ENCODE data around the gene WDSUB1. TPM values are rescaled to one million over a fixed set of nuclear protein-coding genes. Genes with fewer than 3 reads are reported as not detected.
A peak's percentile ranks its signal among the peaks of the same experiment; 100 is the strongest.

The WDSUB1 gene
- total RNA-seq (10 to 100 TPM; 10.2 to 11.6 TPM), polyA plus RNA-seq (ENCODE audit: insufficient read depth, low read depth, low replicate concordance) (9.5 TPM)
- long read RNA-seq, donor 1, partial matches to known transcripts, result 0 of 4 reads
- long read RNA-seq, donor 1, other reads (novel, unspliced or antisense), result 0 of 4 reads
- long read RNA-seq, donor 2, transcript WDSUB1-202 (11 exons, 1,912 nt), result major isoform, 6 of 6 reads
- long read RNA-seq, donor 2, partial matches to known transcripts, result 0 of 6 reads
- long read RNA-seq, donor 2, other reads (novel, unspliced or antisense), result 0 of 6 reads

DNA sequence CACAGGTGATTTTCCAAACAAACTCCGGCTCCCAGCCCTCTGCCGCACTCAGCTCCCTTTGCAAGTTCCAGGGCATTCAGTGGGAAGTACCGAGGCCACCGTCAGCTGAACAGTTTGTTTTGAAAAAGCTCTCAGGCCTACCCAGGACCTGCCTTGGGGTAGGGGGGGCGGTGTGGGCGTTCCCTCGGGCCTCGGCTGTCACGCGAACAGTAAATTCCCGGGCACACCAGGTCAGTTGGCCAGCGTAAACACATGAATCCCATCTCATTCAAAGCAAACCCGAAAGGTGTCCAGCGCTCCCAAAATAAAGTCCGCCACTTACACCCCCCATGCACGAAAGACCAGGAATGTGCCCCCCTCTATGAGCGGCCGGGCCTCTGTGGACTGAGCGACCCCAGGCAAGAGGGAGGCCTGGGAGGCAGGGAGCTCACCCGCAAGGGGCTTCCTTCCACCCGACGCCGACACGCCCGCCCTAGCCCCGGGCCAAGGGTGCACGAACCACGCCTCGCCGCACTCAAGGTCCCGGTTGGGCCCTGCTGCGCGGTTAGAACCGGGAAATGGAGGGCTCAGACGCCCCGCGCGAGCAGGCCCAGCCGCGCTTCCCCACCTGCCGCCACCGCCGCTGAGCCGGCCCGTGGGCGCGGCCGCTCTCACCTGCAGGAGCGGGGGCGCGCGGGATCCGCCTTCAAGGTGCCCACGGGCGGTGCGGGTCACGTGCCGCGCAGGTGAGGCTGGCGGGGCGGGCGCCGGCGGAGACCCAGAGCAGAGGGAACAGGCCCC is at the start of gene WDSUB1:
WDSUB1 (minus strand) TSS at position 775 of the 780 bp plus-strand sequence. CDS start 3,634 bp downstream, outside the sequence.
- Histone ChIP-seq H3K9me3 (no peaks in the 10 kb centered on the region), H3K27ac (peak within 1 kb of the TSS; percentile 88 to 97), H3K36me3 (ENCODE audit: low read depth, missing control alignments) (no peaks in the 10 kb centered on the region), H3K27me3 (no peaks in the 10 kb centered on the region), H3K4me1 (peaks cover 3% of the 10 kb centered on the region), H3K4me3 (peak within 1 kb of the TSS; percentile 92 to 98)
- intact Hi-C loops (cut with DNase I; ENCODE audit: low total_unique reads), result no loop called here
- WGBS, 2 donors, result 0% methylated on average over 4 to 48 of the region's 64 CpGs
- TF ChIP-seq POLR2A (IDR thresholded peaks at IDR 0.05), result no peak
- TF ChIP-seq CTCF (IDR thresholded peaks at IDR 0.05), result no peak
- DNase-seq, result peak; percentile 79

DNA sequence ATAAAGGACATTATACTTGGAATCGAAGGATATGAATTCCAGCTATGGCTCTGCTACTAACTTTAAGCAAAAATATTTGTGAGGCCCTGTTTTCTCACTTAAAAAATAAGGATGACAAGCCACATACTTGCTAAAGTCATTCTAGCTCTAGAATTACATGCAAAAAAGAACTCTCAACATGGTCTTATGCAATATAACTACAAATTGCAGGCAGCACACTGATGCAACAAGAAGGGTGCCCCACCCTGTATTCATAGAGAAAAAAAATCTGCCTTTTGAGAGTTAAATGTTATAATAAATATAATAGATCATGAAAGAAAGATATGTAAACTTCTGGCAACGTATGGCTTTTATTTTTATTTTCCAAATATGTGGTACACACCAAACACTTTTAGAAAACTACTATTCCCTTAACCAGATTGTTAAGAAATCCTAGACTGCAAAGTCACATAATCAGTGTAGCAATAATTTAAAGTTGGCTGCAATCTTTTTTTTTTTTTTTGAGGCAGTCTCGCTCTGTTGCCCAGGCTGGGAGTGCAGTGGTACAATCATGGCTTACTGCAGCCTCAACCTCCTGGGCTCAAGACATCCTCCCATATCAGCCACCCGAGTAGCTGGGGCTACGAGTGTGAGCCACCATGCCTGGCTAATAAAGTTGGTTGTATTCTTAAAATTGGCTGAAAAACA is 40.2 kb upstream of the WDSUB1 start:
- H3K4me3 ChIP-seq, result no peak overlapping the region
- no peaks in the 10 kb centered on the region for H3K27me3 ChIP-seq
- no peaks in the 10 kb centered on the region for H3K36me3 ChIP-seq (ENCODE audit: low read depth, missing control alignments)
- TF ChIP-seq CTCF (IDR thresholded peaks at IDR 0.05), result no peak
- no peak for TF ChIP-seq POLR2A (IDR thresholded peaks at IDR 0.05)
- 93 to 97% methylated on average over 5 of the region's 5 CpGs for WGBS, 2 donors
- H3K4me1 ChIP-seq, result no peaks in the 10 kb centered on the region
- DNase-seq, result no peak
- no peaks in the 10 kb centered on the region for H3K9me3 ChIP-seq
- H3K27ac ChIP-seq, result no peak overlapping the region
- intact Hi-C loops (cut with DNase I; ENCODE audit: low total_unique reads), result no loop called here

DNA sequence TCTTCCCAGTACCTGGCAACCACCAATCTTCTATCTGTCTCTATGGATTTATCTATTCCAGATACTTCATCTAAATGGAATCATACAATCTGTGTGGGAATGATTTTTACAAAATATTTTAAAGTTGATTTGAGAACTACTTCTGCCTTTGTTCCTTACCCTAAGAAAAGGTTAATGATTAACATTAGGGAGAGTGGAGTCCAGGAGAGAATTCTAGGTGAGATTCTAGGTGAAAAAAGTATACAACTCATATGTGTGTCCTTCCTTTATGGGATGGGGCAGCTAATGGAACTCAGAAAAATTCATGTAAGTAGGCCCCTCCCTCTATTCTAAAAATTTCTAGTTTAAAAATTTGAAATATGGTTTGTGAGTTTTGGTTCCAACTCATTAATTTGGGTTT is 35.9 kb upstream of the WDSUB1 start:
- H3K36me3 ChIP-seq (ENCODE audit: low read depth, missing control alignments), result no peaks in the 10 kb centered on the region
- H3K9me3 ChIP-seq, result no peaks in the 10 kb centered on the region
- H3K4me1 ChIP-seq, result no peaks in the 10 kb centered on the region
- H3K27ac ChIP-seq, result no peak overlapping the region
- no peak for DNase-seq
- H3K4me3 ChIP-seq, result no peak overlapping the region
- no peak for TF ChIP-seq POLR2A (IDR thresholded peaks at IDR 0.05)
- no peak for TF ChIP-seq CTCF (IDR thresholded peaks at IDR 0.05)
- intact Hi-C loops (cut with DNase I; ENCODE audit: low total_unique reads), result no loop called here
- no peaks in the 10 kb centered on the region for H3K27me3 ChIP-seq

- Histone ChIP-seq H3K4me1 (no peaks in the 10 kb centered on the region), H3K4me3 (no peak overlapping the region), H3K36me3 (ENCODE audit: low read depth, missing control alignments) (no peaks in the 10 kb centered on the region), H3K27ac (no peak overlapping the region), H3K9me3 (no peaks in the 10 kb centered on the region), H3K27me3 (no peaks in the 10 kb centered on the region)
- WGBS, 2 donors, result 83 to 86% methylated on average over 3 of the region's 3 CpGs
- DNase-seq, result no peak
- intact Hi-C loops (cut with DNase I; ENCODE audit: low total_unique reads), result no loop called here
- no peak for TF ChIP-seq POLR2A (IDR thresholded peaks at IDR 0.05)
Observed at GRCh38 chr2:159317392-159318088, 31.0 kb upstream of the WDSUB1 start.

GRCh38 chr2:159307942-159308341 is 21.4 kb upstream of the WDSUB1 start:
- intact Hi-C loops (cut with DNase I; ENCODE audit: low total_unique reads), result no loop called here
- TF ChIP-seq POLR2A (IDR thresholded peaks at IDR 0.05) (no peak), CTCF (IDR thresholded peaks at IDR 0.05) (no peak)
- DNase-seq, result no peak

More at GRCh38 chr2:159307942-159308341, 21.4 kb upstream of the WDSUB1 start:
- Histone ChIP-seq H3K4me3 (no peak overlapping the region), H3K4me1 (no peaks in the 10 kb centered on the region), H3K27ac (no peak overlapping the region), H3K27me3 (no peaks in the 10 kb centered on the region), H3K36me3 (ENCODE audit: low read depth, missing control alignments) (no peaks in the 10 kb centered on the region), H3K9me3 (no peaks in the 10 kb centered on the region)

All from testis (tissue), 5 donors.